PFSK-1 (cell line): ENCODE results near the gene GART.

ENCODE experiments used
- FOXP2 ChIP-seq: optimal IDR thresholded peaks from 2 replicates; pipeline ENCODE3; 2011; ENCODE audit warnings: borderline replicate concordance, control low read depth, inconsistent platforms; ENCODE audit not compliant: insufficient read depth; ENCODE audit errors: extremely low read length, extremely low read depth
- POLR2AphosphoS5 ChIP-seq: IDR thresholded peaks from 2 replicates; pipeline ENCODE4 v1.6.1; 2012; ENCODE audit warnings: low read depth, mild to moderate bottlenecking, control low read depth, low read length, moderate library complexity
- SIN3A ChIP-seq: IDR thresholded peaks from 2 replicates; pipeline ENCODE4 v1.6.1; 2012; ENCODE audit warnings: mild to moderate bottlenecking, low read length, moderate library complexity, borderline replicate concordance; ENCODE audit not compliant: insufficient read depth
- TAF1 ChIP-seq: IDR thresholded peaks from 2 replicates; pipeline ENCODE4 v1.6.1; 2012; ENCODE audit warnings: low read length, control low read depth, borderline replicate concordance; ENCODE audit not compliant: insufficient read depth
- TF ChIP-seq, protein P1 (sequence below), 2 experiments: IDR thresholded peaks; 2 replicates each; pipeline versions ENCODE4 v1.6.1 to v1.8.0; 2011 to 2012; ENCODE audit warnings: low read depth in 2 of 2, low read length in 2 of 2, control low read depth in 1 of 2, inconsistent platforms in 1 of 2, mild to moderate bottlenecking in 1 of 2, moderate library complexity in 1 of 2; ENCODE audit not compliant: insufficient read depth in 1 of 2

GART gene

DNA sequence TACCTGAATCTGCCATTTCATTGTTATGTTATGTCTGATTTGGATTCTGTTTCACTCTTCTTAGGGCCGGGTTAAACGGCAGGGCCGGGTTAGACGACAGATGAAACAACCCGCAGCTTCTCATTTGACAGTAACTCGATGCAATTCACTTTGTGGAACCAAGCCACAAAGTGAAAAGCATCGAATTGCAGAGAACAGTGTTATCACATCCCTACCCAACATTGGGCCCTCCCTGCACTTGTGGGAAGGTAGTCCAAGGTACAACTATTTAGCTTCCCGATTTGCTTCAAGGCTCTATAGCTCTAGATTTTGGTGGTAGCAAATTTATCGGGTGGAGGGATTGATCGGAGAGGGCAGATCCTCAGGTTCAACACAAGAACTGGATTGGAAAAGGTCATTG is 17.9 kb upstream of the GART start:
- TF ChIP-seq TAF1 (no peak), POLR2AphosphoS5 (0 out of 2 replicates have a peak, but pooled peaks have one; percentile 35)

DNA sequence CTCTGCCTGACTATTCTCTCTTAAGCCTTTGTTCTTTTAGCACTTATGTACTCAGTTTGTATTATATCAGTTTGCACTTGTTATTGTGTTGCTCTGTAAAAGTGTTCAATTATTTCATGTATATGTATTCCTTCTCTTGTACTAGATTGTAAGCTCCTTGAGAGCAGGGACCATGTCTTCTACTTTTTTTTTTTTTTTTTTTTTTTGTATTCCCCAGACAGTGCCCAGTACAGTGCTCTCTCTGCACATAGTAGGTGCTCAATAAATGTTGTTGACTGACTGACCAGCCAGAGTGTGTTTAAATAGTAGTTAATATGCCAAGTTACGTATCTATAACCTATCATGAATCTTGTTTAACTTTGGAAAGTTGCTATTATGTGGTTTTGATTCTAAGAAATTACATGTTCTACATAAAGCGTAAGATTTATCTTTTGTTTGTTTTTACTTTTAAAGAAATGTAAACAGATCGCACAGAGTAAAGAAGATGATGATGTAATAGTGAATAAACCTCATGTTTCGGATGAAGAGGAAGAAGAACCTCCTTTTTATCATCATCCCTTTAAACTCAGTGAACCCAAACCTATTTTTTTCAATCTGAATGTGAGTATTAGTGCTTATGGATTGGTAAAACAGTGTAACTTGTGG is 17.0 kb upstream of the GART start:
- TF ChIP-seq POLR2AphosphoS5, result no peak
- TF ChIP-seq, protein P1, sequence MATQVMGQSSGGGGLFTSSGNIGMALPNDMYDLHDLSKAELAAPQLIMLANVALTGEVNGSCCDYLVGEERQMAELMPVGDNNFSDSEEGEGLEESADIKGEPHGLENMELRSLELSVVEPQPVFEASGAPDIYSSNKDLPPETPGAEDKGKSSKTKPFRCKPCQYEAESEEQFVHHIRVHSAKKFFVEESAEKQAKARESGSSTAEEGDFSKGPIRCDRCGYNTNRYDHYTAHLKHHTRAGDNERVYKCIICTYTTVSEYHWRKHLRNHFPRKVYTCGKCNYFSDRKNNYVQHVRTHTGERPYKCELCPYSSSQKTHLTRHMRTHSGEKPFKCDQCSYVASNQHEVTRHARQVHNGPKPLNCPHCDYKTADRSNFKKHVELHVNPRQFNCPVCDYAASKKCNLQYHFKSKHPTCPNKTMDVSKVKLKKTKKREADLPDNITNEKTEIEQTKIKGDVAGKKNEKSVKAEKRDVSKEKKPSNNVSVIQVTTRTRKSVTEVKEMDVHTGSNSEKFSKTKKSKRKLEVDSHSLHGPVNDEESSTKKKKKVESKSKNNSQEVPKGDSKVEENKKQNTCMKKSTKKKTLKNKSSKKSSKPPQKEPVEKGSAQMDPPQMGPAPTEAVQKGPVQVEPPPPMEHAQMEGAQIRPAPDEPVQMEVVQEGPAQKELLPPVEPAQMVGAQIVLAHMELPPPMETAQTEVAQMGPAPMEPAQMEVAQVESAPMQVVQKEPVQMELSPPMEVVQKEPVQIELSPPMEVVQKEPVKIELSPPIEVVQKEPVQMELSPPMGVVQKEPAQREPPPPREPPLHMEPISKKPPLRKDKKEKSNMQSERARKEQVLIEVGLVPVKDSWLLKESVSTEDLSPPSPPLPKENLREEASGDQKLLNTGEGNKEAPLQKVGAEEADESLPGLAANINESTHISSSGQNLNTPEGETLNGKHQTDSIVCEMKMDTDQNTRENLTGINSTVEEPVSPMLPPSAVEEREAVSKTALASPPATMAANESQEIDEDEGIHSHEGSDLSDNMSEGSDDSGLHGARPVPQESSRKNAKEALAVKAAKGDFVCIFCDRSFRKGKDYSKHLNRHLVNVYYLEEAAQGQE (IDR thresholded peaks at IDR 0.05; ENCODE audit: insufficient read depth in 1 of 2, low read depth in 2 of 2, low read length in 2 of 2), result no peak

DNA sequence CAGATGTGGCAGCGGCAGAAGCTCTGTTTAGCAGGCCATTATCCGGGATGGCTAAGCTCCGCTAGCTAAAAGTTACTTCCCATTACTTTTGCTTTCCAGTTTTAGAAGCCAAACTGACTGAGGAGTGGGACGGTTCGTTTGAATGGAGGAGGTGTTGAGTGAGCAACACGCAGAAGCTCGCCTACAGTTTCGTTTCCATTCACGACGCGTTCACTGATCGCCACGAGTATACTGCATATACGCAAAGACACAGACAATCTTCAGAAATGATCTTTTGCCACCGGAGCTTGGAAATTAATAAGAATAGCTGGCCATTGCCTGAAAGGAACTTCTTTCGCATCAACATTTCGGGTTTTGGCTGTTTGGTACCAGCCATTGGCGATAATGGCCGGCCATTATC is 15.5 kb upstream of the GART start:
- no peak for TF ChIP-seq FOXP2
- TF ChIP-seq TAF1, result no peak
- TF ChIP-seq, protein P1 (IDR thresholded peaks at IDR 0.05; ENCODE audit: insufficient read depth in 1 of 2, low read depth in 2 of 2, low read length in 2 of 2), result no peak
- no peak for TF ChIP-seq SIN3A
- no peak for TF ChIP-seq POLR2AphosphoS5

DNA sequence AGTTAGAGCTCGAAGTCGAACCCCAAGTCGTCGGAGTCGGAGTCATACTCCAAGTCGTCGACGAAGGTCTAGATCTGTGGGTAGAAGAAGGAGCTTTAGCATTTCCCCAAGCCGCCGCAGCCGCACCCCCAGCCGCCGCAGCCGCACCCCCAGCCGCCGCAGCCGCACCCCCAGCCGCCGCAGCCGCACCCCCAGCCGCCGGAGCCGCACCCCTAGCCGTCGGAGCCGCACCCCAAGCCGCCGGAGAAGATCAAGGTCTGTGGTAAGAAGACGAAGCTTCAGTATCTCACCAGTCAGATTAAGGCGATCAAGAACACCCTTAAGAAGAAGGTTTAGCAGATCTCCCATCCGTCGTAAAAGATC is 13.0 kb upstream of the GART start:
- TF ChIP-seq TAF1 (no peak), FOXP2 (no peak), SIN3A (no peak), POLR2AphosphoS5 (no peak)
- TF ChIP-seq, protein P1 (IDR thresholded peaks at IDR 0.05; ENCODE audit: insufficient read depth in 1 of 2, low read depth in 2 of 2, low read length in 2 of 2), result no peak

DNA sequence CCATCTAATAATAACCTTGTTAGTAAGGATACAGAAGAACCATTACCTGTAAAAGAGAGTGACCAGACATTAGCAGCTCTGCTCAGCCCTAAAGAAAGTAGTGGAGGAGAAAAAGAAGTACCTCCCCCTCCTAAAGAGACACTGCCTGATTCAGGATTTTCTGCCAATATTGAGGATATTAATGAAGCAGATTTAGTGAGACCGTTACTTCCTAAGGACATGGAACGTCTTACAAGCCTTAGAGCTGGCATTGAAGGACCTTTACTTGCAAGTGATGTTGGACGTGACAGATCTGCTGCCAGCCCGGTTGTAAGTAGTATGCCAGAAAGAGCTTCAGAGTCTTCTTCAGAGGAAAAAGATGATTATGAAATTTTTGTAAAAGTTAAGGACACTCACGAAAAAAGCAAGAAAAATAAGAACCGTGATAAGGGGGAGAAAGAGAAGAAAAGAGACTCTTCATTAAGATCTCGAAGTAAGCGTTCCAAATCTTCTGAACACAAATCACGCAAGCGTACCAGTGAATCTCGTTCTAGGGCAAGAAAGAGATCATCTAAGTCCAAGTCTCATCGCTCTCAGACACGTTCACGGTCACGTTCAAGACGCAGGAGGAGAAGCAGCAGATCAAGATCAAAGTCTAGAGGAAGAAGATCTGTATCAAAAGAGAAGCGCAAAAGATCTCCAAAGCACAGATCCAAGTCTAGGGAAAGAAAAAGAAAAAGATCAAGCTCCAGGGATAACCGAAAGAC is 12.5 kb upstream of the GART start:
- TF ChIP-seq, protein P1 (IDR thresholded peaks at IDR 0.05; ENCODE audit: insufficient read depth in 1 of 2, low read depth in 2 of 2, low read length in 2 of 2), result no peak
- TF ChIP-seq POLR2AphosphoS5, result no peak
- TF ChIP-seq FOXP2, result no peak
- TF ChIP-seq SIN3A, result no peak
- TF ChIP-seq TAF1, result no peak
